Measurements from ENCODE around the gene MFN2.

- TF ChIP-seq POLR2A (IDR thresholded peaks at IDR 0.05; ENCODE audit: low read depth, low read length) (no peak), POLR2AphosphoS5 (IDR thresholded peaks at IDR 0.05; ENCODE audit: low read depth, low read length) (no peak), TAF1 (IDR thresholded peaks at IDR 0.05; ENCODE audit: low read depth, low read length) (no peak), SPI1 (IDR thresholded peaks at IDR 0.05; ENCODE audit: low read depth, low read length) (no peak), POU2F2 (IDR thresholded peaks at IDR 0.05; ENCODE audit: low read depth, low read length) (no peak)
These were observed 79.0 kb downstream of the MFN2 start for GRCh38 chr1:12059226-12059625.

Data from GM12891 (cell line).